SH-SY5Y (cell line): Measurements from ENCODE around the gene OPA3.

Experiments used
- GATA2 ChIP-seq: IDR thresholded peaks from 2 replicates; pipeline ENCODE4 v1.6.1; 2011; ENCODE audit warnings: mild to moderate bottlenecking, low read depth, low read length
- GATA3 ChIP-seq: IDR thresholded peaks from 2 replicates; pipeline ENCODE4 v1.6.1; 2011; ENCODE audit warnings: low read depth, mild to moderate bottlenecking, low read length, moderate library complexity

DNA sequence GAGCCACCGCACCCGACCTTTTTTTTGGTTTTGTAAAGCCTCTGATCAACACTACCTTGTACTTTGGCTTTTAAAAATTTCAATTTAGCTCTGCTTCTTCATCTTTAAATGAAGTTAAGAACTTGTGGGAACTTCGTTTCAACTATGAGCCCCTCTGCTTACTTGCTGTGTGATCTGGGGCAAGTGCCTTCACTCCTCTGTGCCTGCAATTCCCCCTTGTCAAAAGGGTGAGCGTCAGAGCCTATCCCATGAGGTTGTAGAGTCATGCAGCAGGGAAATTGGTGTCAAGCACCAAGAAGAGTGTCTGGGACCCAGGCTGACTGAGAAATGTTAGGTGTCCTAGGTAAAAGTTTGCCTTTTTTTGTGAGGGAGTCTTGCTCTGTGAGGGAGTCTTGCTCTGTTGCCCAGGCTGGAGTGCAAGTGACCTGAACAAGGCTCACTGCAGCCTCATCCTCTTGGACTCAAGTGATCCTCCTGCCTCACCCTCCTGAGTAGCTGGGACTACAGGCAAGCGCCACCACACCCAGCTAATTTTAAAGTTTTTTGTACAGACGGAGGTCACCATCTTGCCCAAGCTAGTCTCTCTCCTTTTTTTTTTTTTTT, 71.6 kb downstream of the OPA3 start:
- TF ChIP-seq GATA2 (no peak), GATA3 (no peak)
